CD4-positive, alpha-beta memory T cell (primary cell): Measurements from ENCODE around the gene EYS. TPM values are rescaled to one million over a fixed set of nuclear protein-coding genes. Genes with fewer than 3 reads are reported as not detected.

Experiments used
- CTCF ChIA-PET: fragments of 350-600 bp; sonication (Branson Sonifier 250); formaldehyde crosslinking; loops from one replicate; lab custom pipeline; 2021; ENCODE audit warnings: inconsistent platforms; ENCODE audit not compliant: partially characterized antibody; lab: Charles Lee
- POLR2A ChIA-PET: fragments of 350-600 bp; sonication (Branson Sonifier 250); formaldehyde crosslinking; loops from one replicate; lab custom pipeline; 2021; ENCODE audit not compliant: partially characterized antibody; lab: Charles Lee
- DNase-seq, 5 donors: peaks; one replicate each; pipeline versions ENCODE4 v3.0.0 to v3.0.0-alpha.2; 2020 to 2022; ENCODE audit warnings: mixed read lengths in 1 of 5
- H3K27ac ChIP-seq: one replicate; pipeline ENCODE4 v1.7.0; 2013; ENCODE audit warnings: low read depth, low read length
- H3K27me3 ChIP-seq: 2 replicates; pipeline ENCODE4 v1.7.0; 2013; ENCODE audit warnings: mild to moderate bottlenecking, low read length, moderate library complexity; ENCODE audit not compliant: insufficient read depth
- H3K36me3 ChIP-seq: 2 replicates; pipeline ENCODE4 v1.7.0; 2013; ENCODE audit warnings: mild to moderate bottlenecking, low read length, moderate library complexity; ENCODE audit not compliant: insufficient read depth
- H3K4me1 ChIP-seq: 2 replicates; pipeline ENCODE4 v1.7.0; 2013; ENCODE audit warnings: mild to moderate bottlenecking, low read length, moderate library complexity; ENCODE audit not compliant: insufficient read depth
- H3K4me3 ChIP-seq, 2 donors: one replicate each; pipeline ENCODE4 v1.7.0; 2013; ENCODE audit warnings: low read length in 2 of 2, mild to moderate bottlenecking in 1 of 2
- H3K9me3 ChIP-seq, 2 donors: one replicate each; pipeline ENCODE4 v1.7.0; 2013; ENCODE audit warnings: low read length in 2 of 2, control low read depth in 1 of 2; ENCODE audit not compliant: control insufficient read depth in 1 of 2
- H3K27ac Mint-ChIP-seq, 7 donors: one replicate each; pipeline ENCODE4 v1.8.0; 2020 to 2021; ENCODE audit warnings: mixed read lengths in 7 of 7, mild to moderate bottlenecking in 6 of 7, inconsistent platforms in 3 of 7, moderate library complexity in 3 of 7
- H3K27me3 Mint-ChIP-seq, 2 donors: one replicate each; pipeline ENCODE4 v1.8.0; 2020 to 2021; ENCODE audit warnings: mixed read lengths in 2 of 2
- H3K36me3 Mint-ChIP-seq, 2 donors: one replicate each; pipeline ENCODE4 v1.8.0; 2020 to 2021; ENCODE audit warnings: mixed read lengths in 2 of 2, inconsistent platforms in 1 of 2, mild to moderate bottlenecking in 1 of 2
- H3K4me1 Mint-ChIP-seq, 4 donors: one replicate each; pipeline ENCODE4 v1.8.0; 2020 to 2021; ENCODE audit warnings: mixed read lengths in 4 of 4, mild to moderate bottlenecking in 1 of 4
- H3K4me3 Mint-ChIP-seq, 8 donors: one replicate each; pipeline ENCODE4 v1.8.0; 2020 to 2021; ENCODE audit warnings: mixed read lengths in 8 of 8, mild to moderate bottlenecking in 7 of 8, moderate library complexity in 6 of 8, inconsistent platforms in 3 of 8
- H3K9me3 Mint-ChIP-seq, 8 donors: one replicate each; pipeline ENCODE4 v1.8.0; 2020 to 2021; ENCODE audit warnings: mixed read lengths in 8 of 8, mild to moderate bottlenecking in 5 of 8, inconsistent platforms in 3 of 8, moderate library complexity in 1 of 8
- intact Hi-C: fragments of 100-400 bp; cut with micrococcal nuclease; formaldehyde crosslinking; loops from one replicate; pipeline ENCODE4 v1.15.1; 2023
- polyA plus RNA-seq, 2 donors: library from polyadenylated mRNA; unstranded; fragments of 300-500 nt; fragmentation: Illumina TruSeq; gene quantifications; one replicate each; pipeline ENCODE4 v1.2.3, GENCODE V29; 2021
- total RNA-seq, 2 experiments: library from RNA; stranded (reverse); gene quantifications; one replicate each; pipeline ENCODE4 v1.2.3, GENCODE V29; 2021

EYS gene
- total and polyA plus RNA-seq, 4 experiments from 2014 or later = 0.17 to 0.20 TPM; not detected in 2

DNA sequence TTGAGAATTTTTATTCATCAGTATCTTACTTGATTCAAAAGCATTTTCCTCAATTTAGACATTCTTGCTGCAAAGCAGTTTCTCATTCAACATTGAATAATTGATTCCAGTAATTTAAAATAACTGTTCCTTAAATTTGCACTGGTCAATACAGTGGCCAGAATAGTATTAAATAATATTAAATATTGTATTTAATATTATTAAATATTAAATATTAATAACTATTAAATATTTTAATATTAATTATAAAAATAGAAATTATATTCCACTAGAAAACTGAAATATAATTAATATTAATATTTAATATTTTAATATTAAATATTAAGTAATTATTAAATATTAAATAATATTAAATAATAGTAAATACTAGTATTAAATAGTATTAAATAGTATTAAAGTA, 758.8 kb downstream of the EYS start:
- no peak overlapping the region for H3K27ac ChIP-seq
- H3K36me3 ChIP-seq = no peaks in the 10 kb centered on the region
- no peak overlapping the region for H3K27ac Mint-ChIP-seq
- H3K9me3 Mint-ChIP-seq = peaks cover 0 to 11% (median 7%) of the 10 kb centered on the region in 8 donors
- CTCF ChIA-PET = no interaction called here
- H3K4me1 ChIP-seq = no peaks in the 10 kb centered on the region
- DNase-seq = no peak
- no peaks in the 10 kb centered on the region for H3K9me3 ChIP-seq
- H3K36me3 Mint-ChIP-seq = no peaks in the 10 kb centered on the region
- H3K27me3 ChIP-seq = no peaks in the 10 kb centered on the region
- no peaks in the 10 kb centered on the region for H3K27me3 Mint-ChIP-seq
- no peak overlapping the region for H3K4me3 Mint-ChIP-seq
- H3K4me1 Mint-ChIP-seq = no peaks in the 10 kb centered on the region
- POLR2A ChIA-PET = no interaction called here
- intact Hi-C loops = no loop called here
- no peak overlapping the region for H3K4me3 ChIP-seq

DNA sequence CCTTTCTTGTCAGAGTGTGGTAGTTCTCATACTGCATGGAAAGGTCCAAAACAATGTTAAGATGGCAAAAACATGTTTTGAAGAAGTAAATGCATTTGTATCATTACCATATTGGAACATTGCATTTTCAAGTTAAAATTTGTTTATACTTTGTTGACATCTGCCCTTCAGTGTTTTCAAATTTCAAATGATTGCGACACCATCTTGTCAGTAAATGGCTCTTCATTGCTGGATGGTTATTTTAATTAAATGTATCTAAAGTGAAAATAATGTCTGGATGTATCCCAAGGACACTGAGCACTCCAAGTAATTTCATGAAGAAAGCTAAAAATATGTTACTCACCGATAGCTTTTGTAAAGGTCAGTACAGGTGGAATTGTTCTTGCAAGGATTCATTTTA, 761.6 kb downstream of the EYS start:
- Histone ChIP-seq H3K9me3 (no peaks in the 10 kb centered on the region), H3K4me3 (no peak overlapping the region), H3K4me1 (no peaks in the 10 kb centered on the region), H3K27ac (no peak overlapping the region), H3K27me3 (no peaks in the 10 kb centered on the region), H3K36me3 (no peaks in the 10 kb centered on the region)
- Mint-ChIP-seq H3K36me3 (no peaks in the 10 kb centered on the region), H3K4me3 (no peak overlapping the region), H3K4me1 (no peaks in the 10 kb centered on the region), H3K9me3 (peaks cover 2 to 20% (median 8%) of the 10 kb centered on the region in 8 donors), H3K27me3 (no peaks in the 10 kb centered on the region), H3K27ac (no peak overlapping the region)
- no peak for DNase-seq
- intact Hi-C loops = no loop called here
- POLR2A ChIA-PET = no interaction called here
- CTCF ChIA-PET = no interaction called here

DNA sequence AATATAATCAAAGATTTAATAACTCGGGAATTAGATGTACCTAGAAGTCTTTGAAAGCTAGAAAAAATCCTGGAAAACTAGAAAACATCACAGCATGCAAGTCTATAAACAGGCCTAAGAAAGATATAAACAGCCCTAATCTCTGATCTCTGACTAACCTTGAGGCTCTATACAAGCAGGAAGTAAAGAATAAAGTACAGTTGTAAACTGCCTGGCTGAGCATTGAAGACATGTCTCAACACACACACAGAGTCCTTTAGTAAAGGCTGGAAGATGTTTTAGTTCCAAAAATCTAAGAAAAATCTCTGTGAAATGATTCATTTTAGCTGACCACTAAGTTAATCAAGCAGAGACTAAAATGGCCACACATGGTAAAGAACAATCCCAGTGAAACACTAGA, 774.5 kb downstream of the EYS start:
- Histone ChIP-seq H3K27me3 (no peaks in the 10 kb centered on the region), H3K4me3 (no peak overlapping the region), H3K4me1 (no peaks in the 10 kb centered on the region), H3K36me3 (no peaks in the 10 kb centered on the region), H3K9me3 (peaks cover 0 to 3% of the 10 kb centered on the region in 2 donors), H3K27ac (no peak overlapping the region)
- Mint-ChIP-seq H3K36me3 (no peaks in the 10 kb centered on the region), H3K9me3 (peaks cover 0 to 6% (median 4%) of the 10 kb centered on the region in 8 donors), H3K27ac (no peak overlapping the region), H3K4me3 (no peak overlapping the region), H3K27me3 (no peaks in the 10 kb centered on the region), H3K4me1 (no peaks in the 10 kb centered on the region)
- CTCF ChIA-PET = no interaction called here
- intact Hi-C loops = no loop called here
- POLR2A ChIA-PET = no interaction called here
- DNase-seq = no peak

DNA sequence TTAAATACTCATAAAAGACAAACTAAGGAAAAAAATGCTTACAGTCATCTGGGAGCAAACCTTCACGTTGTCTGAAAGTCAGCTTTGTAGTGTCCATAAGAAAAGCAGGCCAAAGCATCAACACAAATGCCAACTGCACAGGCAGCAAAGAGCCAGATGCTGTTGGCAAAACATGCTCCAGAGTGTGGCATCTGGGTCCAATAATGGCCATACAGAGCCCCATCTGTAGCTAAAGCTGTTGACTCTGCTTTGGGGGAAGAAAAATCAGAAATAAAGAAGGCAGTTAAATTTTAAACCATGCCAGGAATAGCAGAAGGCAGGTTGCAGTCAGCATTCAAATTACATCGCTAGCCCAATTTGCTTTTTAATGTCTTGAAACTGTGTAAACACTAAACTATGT, 776.3 kb downstream of the EYS start:
- H3K36me3 Mint-ChIP-seq = no peaks in the 10 kb centered on the region
- ChIA-PET CTCF (no interaction called here), POLR2A (no interaction called here)
- no peaks in the 10 kb centered on the region for H3K27me3 Mint-ChIP-seq
- H3K4me1 ChIP-seq = no peaks in the 10 kb centered on the region
- H3K9me3 ChIP-seq = peaks cover 0 to 3% of the 10 kb centered on the region in 2 donors
- H3K27ac ChIP-seq = no peak overlapping the region
- no peaks in the 10 kb centered on the region for H3K36me3 ChIP-seq
- no peaks in the 10 kb centered on the region for H3K4me1 Mint-ChIP-seq
- H3K4me3 ChIP-seq = no peak overlapping the region
- no peak overlapping the region for H3K27ac Mint-ChIP-seq
- intact Hi-C loops = no loop called here
- no peaks in the 10 kb centered on the region for H3K27me3 ChIP-seq
- DNase-seq = no peak
- H3K4me3 Mint-ChIP-seq = no peak overlapping the region
- peaks cover 0 to 6% (median 4%) of the 10 kb centered on the region in 8 donors for H3K9me3 Mint-ChIP-seq

DNA sequence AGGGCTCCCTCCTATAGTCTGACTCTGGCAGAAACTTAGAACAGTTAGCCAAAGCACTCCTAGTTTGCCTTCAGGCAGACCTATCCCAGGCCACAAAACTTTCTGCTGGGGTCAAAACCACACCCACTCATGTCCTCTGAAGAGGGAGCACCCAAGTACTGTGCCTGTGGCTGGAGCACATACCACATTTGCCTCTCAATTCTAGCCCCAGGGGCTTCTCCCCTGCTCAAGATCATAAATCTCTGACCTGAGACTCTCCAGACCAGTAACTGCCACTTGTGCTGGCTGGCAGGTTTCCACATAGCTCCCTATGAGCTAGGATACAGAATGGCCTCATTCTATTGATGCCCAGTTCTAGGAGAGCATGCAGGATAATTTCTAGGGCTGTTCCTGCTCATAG, 781.0 kb downstream of the EYS start:
- ChIA-PET POLR2A (no interaction called here), CTCF (no interaction called here)
- intact Hi-C loops = no loop called here
- Histone ChIP-seq H3K36me3 (no peaks in the 10 kb centered on the region), H3K4me3 (no peak overlapping the region), H3K4me1 (no peaks in the 10 kb centered on the region), H3K27me3 (no peaks in the 10 kb centered on the region), H3K9me3 (no peaks in the 10 kb centered on the region), H3K27ac (no peak overlapping the region)
- Mint-ChIP-seq H3K9me3 (peaks cover 2 to 18% (median 12%) of the 10 kb centered on the region in 8 donors), H3K36me3 (no peaks in the 10 kb centered on the region), H3K27ac (no peak overlapping the region), H3K4me3 (no peak overlapping the region), H3K27me3 (no peaks in the 10 kb centered on the region), H3K4me1 (no peaks in the 10 kb centered on the region)
- DNase-seq = no peak

DNA sequence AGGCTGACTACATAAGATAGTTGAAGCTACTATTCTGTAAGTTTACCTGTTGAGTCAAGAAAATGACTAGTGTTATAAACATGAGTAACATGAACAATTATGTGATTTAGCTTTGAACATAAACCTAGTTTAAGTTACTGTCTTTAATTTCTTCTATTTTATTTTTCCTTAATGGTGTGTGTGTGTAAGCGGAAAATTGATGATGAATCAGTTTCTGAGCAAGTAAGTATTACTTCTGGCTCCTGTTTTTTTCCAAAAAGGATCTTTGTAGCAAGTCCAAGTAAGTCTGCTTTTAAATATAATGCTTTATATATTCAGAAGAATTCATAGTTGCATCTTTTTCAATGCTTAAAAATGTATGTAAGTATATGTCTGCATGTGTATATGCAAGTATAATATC, 786.8 kb downstream of the EYS start:
- Histone ChIP-seq H3K27me3 (no peaks in the 10 kb centered on the region), H3K9me3 (no peaks in the 10 kb centered on the region), H3K4me3 (no peak overlapping the region), H3K4me1 (no peaks in the 10 kb centered on the region), H3K27ac (no peak overlapping the region), H3K36me3 (no peaks in the 10 kb centered on the region)
- H3K4me1 Mint-ChIP-seq = no peaks in the 10 kb centered on the region
- no peaks in the 10 kb centered on the region for H3K36me3 Mint-ChIP-seq
- no peaks in the 10 kb centered on the region for H3K27me3 Mint-ChIP-seq
- H3K9me3 Mint-ChIP-seq = peaks cover 0 to 20% (median 13%) of the 10 kb centered on the region in 8 donors
- no peak overlapping the region for H3K27ac Mint-ChIP-seq
- intact Hi-C loops = no loop called here
- ChIA-PET POLR2A (no interaction called here), CTCF (no interaction called here)
- no peak for DNase-seq
- H3K4me3 Mint-ChIP-seq = no peak overlapping the region

DNA sequence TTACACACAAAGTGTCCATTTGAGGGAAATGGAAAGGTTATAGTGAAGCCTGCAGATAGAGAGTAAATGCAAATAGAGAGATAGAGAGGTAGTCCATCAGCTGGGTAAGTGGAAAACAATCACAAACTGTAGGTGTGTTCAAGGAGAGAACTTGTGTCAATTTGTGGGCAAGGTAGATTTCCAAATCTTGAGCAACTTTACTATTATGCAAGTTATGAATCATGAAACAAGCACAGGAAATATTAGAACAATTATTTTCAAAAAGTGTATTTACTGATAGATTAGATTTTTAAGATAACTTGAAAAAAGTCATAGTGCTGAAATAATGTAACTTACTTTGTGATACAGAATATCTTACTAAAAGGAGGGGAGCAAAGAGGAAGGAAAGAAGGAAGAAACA, 792.9 kb downstream of the EYS start:
- intact Hi-C loops = no loop called here
- DNase-seq = no peak
- H3K36me3 Mint-ChIP-seq = no peaks in the 10 kb centered on the region
- ChIA-PET POLR2A (no interaction called here), CTCF (no interaction called here)
- H3K9me3 Mint-ChIP-seq = peaks cover 0 to 16% (median 3%) of the 10 kb centered on the region in 8 donors
- no peak overlapping the region for H3K4me3 Mint-ChIP-seq
- no peaks in the 10 kb centered on the region for H3K27me3 ChIP-seq
- H3K4me3 ChIP-seq = no peak overlapping the region
- H3K4me1 ChIP-seq = no peaks in the 10 kb centered on the region
- no peaks in the 10 kb centered on the region for H3K4me1 Mint-ChIP-seq
- no peaks in the 10 kb centered on the region for H3K36me3 ChIP-seq
- no peaks in the 10 kb centered on the region for H3K9me3 ChIP-seq
- H3K27me3 Mint-ChIP-seq = no peaks in the 10 kb centered on the region
- H3K27ac Mint-ChIP-seq = no peak overlapping the region
- no peak overlapping the region for H3K27ac ChIP-seq

DNA sequence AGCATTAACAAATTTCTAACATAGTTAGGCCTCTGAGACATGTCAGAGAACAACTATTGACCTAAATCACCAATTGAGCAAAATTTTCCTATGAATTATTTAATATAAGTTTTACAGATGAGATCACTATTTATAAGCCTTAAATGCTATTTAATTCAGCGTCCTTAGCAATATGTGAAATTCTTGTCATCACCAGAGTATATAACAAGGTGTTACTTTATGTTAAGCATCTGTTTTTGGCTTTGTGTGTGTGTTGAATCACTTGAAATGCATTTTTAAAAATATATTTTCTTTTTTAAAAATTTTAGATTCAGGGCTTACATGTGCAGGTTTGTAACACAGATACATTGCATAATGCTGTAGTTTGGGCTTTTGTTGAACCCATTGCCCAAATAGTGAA, 794.1 kb downstream of the EYS start:
- no peaks in the 10 kb centered on the region for H3K27me3 Mint-ChIP-seq
- no peaks in the 10 kb centered on the region for H3K36me3 Mint-ChIP-seq
- no peaks in the 10 kb centered on the region for H3K27me3 ChIP-seq
- ChIA-PET POLR2A (no interaction called here), CTCF (no interaction called here)
- peaks cover 0 to 20% (median 5%) of the 10 kb centered on the region in 8 donors for H3K9me3 Mint-ChIP-seq
- no peak for DNase-seq
- no peaks in the 10 kb centered on the region for H3K4me1 Mint-ChIP-seq
- H3K9me3 ChIP-seq = no peaks in the 10 kb centered on the region
- intact Hi-C loops = no loop called here
- H3K27ac Mint-ChIP-seq = no peak overlapping the region
- no peak overlapping the region for H3K27ac ChIP-seq
- no peak overlapping the region for H3K4me3 ChIP-seq
- no peaks in the 10 kb centered on the region for H3K36me3 ChIP-seq
- no peaks in the 10 kb centered on the region for H3K4me1 ChIP-seq
- no peak overlapping the region for H3K4me3 Mint-ChIP-seq
